Astrocyte (in vitro differentiated cells and primary cell): Measurements from ENCODE around the gene C1QTNF5. TPM values are rescaled to one million over a fixed set of nuclear protein-coding genes. Genes with fewer than 3 reads are reported as not detected.

ENCODE experiments used
- DNase-seq: peaks from one replicate; pipeline ENCODE4 v3.0.0-alpha.2; 2010; ENCODE audit warnings: low read depth
- FAIRE-seq: peaks from 2 replicates; lab custom pipeline; 2011; peaks lifted over from hg19 to GRCh38; lab: Jason Lieb, UNC
- H2AFZ ChIP-seq: 2 replicates; pipeline ENCODE4 v1.6.0; 2012; ENCODE audit warnings: low read depth, low read length, inconsistent platforms
- H3K27ac ChIP-seq: 2 replicates; pipeline ENCODE4 v1.5.1; 2011; ENCODE audit warnings: low read depth, low read length, inconsistent platforms
- H3K27me3 ChIP-seq: 2 replicates; pipeline ENCODE4 v1.6.0; 2011; ENCODE audit warnings: low read length, inconsistent platforms; ENCODE audit not compliant: insufficient read depth
- H3K36me3 ChIP-seq: 2 replicates; pipeline ENCODE4 v1.5.1; 2011; ENCODE audit warnings: low read length, inconsistent platforms; ENCODE audit not compliant: insufficient read depth
- H3K4me1 ChIP-seq: 2 replicates; pipeline ENCODE4 v1.5.1; 2011; ENCODE audit warnings: low read length, inconsistent platforms; ENCODE audit not compliant: insufficient read depth
- H3K4me2 ChIP-seq: 2 replicates; pipeline ENCODE4 v1.6.0; 2012; ENCODE audit warnings: low read length, inconsistent platforms
- H3K4me3 ChIP-seq: 2 replicates; pipeline ENCODE4 v1.5.1; 2011; ENCODE audit warnings: low read depth, mild to moderate bottlenecking, low read length, inconsistent platforms; ENCODE audit not compliant: insufficient read depth
- H3K79me2 ChIP-seq: 2 replicates; pipeline ENCODE4 v1.6.0; 2012; ENCODE audit warnings: mild to moderate bottlenecking, low read length, inconsistent platforms; ENCODE audit not compliant: insufficient read depth
- H3K9ac ChIP-seq: 2 replicates; pipeline ENCODE4 v1.6.0; 2012; ENCODE audit warnings: mild to moderate bottlenecking, low read length, inconsistent platforms
- H3K9me3 ChIP-seq: 2 replicates; pipeline ENCODE4 v1.5.1; 2012; ENCODE audit warnings: low read depth, mild to moderate bottlenecking, low read length, inconsistent platforms; ENCODE audit not compliant: insufficient read depth
- H4K20me1 ChIP-seq: 2 replicates; pipeline ENCODE4 v1.6.0; 2012; ENCODE audit warnings: low read length, inconsistent platforms; ENCODE audit not compliant: insufficient read depth
- H3K27ac Mint-ChIP-seq: one replicate; pipeline ENCODE4 v1.8.0; 2021; ENCODE audit warnings: mild to moderate bottlenecking, mixed read lengths; ENCODE audit not compliant: unreplicated experiment
- H3K27me3 Mint-ChIP-seq: one replicate; pipeline ENCODE4 v1.8.0; 2021; ENCODE audit warnings: low read depth, mixed read lengths; ENCODE audit not compliant: unreplicated experiment
- H3K36me3 Mint-ChIP-seq: one replicate; pipeline ENCODE4 v1.8.0; 2021; ENCODE audit warnings: low read depth, mixed read lengths; ENCODE audit not compliant: unreplicated experiment
- H3K4me1 Mint-ChIP-seq: one replicate; pipeline ENCODE4 v1.8.0; 2021; ENCODE audit warnings: low read depth, mixed read lengths; ENCODE audit not compliant: unreplicated experiment
- H3K4me3 Mint-ChIP-seq: one replicate; pipeline ENCODE4 v1.8.0; 2021; ENCODE audit warnings: mild to moderate bottlenecking, moderate library complexity, mixed read lengths; ENCODE audit not compliant: unreplicated experiment
- H3K9me3 Mint-ChIP-seq: one replicate; pipeline ENCODE4 v1.8.0; 2021; ENCODE audit warnings: mild to moderate bottlenecking, mixed read lengths; ENCODE audit not compliant: unreplicated experiment
- EZH2 ChIP-seq: IDR thresholded peaks from 2 replicates; pipeline ENCODE4 v1.6.1; 2012; ENCODE audit warnings: mild to moderate bottlenecking, low read length, inconsistent platforms; ENCODE audit not compliant: insufficient read depth
- total RNA-seq: library from RNA; stranded (reverse); gene quantifications from 2 replicates; pipeline ENCODE4 v1.2.1, GENCODE V29; 2021
- TF ChIP-seq, protein P1 (sequence below): IDR thresholded peaks from 2 replicates; pipeline ENCODE4 v1.5.1; 2011; ENCODE audit warnings: low read depth, mild to moderate bottlenecking, inconsistent platforms, low read length, moderate library complexity; ENCODE audit not compliant: insufficient read depth

The C1QTNF5 gene
- total RNA-seq, 1 donor from 2014 or later, result 6.3 TPM

DNA sequence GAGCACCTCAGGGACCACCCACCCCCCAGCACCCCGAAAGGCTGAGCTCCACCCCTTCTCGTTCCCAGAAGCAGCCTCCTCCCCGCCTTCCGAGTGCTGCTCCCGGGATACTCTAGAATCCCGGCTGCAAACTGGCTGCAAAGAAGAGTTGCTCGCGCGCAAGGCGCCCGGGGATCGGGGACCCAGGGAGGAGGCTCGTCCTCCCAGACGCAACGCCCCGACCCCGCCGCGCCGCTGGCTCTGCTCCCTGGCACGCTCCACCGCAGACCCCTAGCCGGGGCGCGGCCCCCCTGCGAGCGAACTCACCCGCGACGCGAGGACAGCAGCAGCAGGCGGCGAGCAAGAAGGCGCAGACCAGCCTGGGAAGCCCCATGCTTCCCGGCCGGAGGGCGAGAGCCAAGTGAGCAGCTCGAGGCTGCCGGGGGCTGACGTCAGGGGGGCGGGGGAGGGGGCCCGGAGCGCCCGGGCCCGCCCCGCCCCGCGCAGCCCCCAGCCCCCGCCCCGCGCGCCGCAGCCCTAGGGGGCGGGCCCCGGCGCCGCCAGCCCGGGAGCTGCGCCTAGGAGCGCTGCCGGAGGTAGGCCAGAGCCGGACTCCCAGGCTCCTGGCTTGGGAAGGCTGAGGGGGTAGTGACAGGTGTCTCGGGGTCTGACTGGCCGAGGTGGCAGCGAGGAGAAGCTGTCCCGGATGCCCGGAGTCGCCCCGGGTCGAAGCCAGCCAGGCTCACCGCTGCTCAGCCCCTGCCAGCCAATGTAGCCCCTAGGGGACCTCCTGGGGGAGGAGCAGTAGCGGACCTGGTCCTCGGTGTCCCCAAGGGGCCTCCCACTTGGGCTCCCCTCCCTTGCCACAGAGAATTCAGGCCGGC is 23.7 kb downstream of the C1QTNF5 start, which contains the start of gene MCAM:
MCAM (minus strand) TSS at position 402 of the 863 bp plus-strand sequence; CDS start at position 373, 29 bp downstream.
- DNase-seq, result no peak
- H3K9ac ChIP-seq, result peak within 1 kb of the TSS; percentile 74
- Mint-ChIP-seq H3K27ac (peak within 1 kb of the TSS; percentile 58), H3K27me3 (no peaks in the 10 kb centered on the region), H3K36me3 (peaks cover 10% of the 10 kb centered on the region), H3K4me1 (peaks cover 18% of the 10 kb centered on the region), H3K9me3 (no peaks in the 10 kb centered on the region), H3K4me3 (peak within 1 kb of the TSS; percentile 82)
- peak within 1 kb of the TSS; percentile 92 for H3K4me2 ChIP-seq
- peaks cover 56% of the 10 kb centered on the region for H3K4me1 ChIP-seq
- peak within 1 kb of the TSS; percentile 73 for H2AFZ ChIP-seq
- peaks cover 6% of the 10 kb centered on the region for H3K36me3 ChIP-seq
- peak within 1 kb of the TSS; percentile 67 for H3K27ac ChIP-seq
- H3K27me3 ChIP-seq, result no peaks in the 10 kb centered on the region
- peaks cover 27% of the 10 kb centered on the region for H3K79me2 ChIP-seq
- no peak for TF ChIP-seq EZH2
- TF ChIP-seq, protein P1, sequence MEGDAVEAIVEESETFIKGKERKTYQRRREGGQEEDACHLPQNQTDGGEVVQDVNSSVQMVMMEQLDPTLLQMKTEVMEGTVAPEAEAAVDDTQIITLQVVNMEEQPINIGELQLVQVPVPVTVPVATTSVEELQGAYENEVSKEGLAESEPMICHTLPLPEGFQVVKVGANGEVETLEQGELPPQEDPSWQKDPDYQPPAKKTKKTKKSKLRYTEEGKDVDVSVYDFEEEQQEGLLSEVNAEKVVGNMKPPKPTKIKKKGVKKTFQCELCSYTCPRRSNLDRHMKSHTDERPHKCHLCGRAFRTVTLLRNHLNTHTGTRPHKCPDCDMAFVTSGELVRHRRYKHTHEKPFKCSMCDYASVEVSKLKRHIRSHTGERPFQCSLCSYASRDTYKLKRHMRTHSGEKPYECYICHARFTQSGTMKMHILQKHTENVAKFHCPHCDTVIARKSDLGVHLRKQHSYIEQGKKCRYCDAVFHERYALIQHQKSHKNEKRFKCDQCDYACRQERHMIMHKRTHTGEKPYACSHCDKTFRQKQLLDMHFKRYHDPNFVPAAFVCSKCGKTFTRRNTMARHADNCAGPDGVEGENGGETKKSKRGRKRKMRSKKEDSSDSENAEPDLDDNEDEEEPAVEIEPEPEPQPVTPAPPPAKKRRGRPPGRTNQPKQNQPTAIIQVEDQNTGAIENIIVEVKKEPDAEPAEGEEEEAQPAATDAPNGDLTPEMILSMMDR, result no peak
- no peak for FAIRE-seq
- peaks cover 30% of the 10 kb centered on the region for H4K20me1 ChIP-seq
- H3K4me3 ChIP-seq, result peak within 1 kb of the TSS; percentile 61
- H3K9me3 ChIP-seq, result no peaks in the 10 kb centered on the region

DNA sequence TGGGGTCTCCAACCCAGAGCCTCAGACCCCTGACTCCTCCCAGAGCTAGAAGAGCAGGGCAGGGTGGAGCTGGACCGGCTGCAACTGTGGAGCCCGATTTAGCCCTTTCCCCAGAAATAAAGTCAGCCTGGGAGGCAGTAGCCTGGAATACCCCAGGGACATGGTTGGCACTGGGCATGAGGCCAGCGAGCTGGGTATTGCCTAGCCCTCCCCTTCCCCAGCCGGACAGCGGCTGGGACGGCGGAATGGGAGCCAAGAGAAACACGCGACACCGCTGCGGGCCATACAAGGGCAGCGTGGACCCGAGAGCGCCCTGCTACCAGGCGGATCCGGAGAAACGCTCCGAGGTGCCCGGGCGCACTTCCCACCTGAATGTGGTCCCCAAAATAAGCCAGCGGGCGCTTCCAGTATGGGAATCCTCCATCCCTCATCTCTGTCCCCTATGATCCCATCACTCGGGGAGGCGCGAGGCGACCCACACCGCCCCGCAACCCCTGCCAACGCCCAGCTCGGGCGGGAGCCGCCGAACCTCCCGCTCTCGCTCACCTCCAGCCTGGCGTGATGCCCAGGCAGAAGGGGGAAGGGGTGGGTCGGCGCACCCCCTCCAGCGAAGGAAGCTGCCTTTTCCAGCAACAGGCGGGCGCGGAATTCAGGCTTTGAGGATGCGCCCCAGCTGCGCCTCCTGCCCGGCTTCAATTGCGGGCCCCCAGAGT is 24.5 kb downstream of the C1QTNF5 start:
- Histone ChIP-seq H3K4me2 (peak overlapping the region; percentile 92), H4K20me1 (peaks cover 30% of the 10 kb centered on the region), H3K4me1 (peaks cover 51% of the 10 kb centered on the region), H3K27ac (peak overlapping the region; percentile 31), H3K27me3 (no peaks in the 10 kb centered on the region), H3K79me2 (peaks cover 27% of the 10 kb centered on the region), H3K9me3 (no peaks in the 10 kb centered on the region), H2AFZ (peak overlapping the region; percentile 73), H3K9ac (peak overlapping the region; percentile 74), H3K36me3 (peaks cover 6% of the 10 kb centered on the region), H3K4me3 (peak overlapping the region; percentile 61)
- Mint-ChIP-seq H3K4me3 (peak overlapping the region; percentile 82), H3K36me3 (peaks cover 10% of the 10 kb centered on the region), H3K4me1 (peaks cover 14% of the 10 kb centered on the region), H3K27me3 (no peaks in the 10 kb centered on the region), H3K9me3 (no peaks in the 10 kb centered on the region), H3K27ac (no peak overlapping the region)
- DNase-seq (no peak), FAIRE-seq (no peak)
- no peak for TF ChIP-seq EZH2
- TF ChIP-seq, protein P1, result no peak
